ENCODE data around the gene CENPP.
"Not testable (repeated sequence)": the region's sequence is repeated elsewhere in the genome, so short reads cannot be mapped to it uniquely, and the experiment has no call there.

Gene CENPP

DNA sequence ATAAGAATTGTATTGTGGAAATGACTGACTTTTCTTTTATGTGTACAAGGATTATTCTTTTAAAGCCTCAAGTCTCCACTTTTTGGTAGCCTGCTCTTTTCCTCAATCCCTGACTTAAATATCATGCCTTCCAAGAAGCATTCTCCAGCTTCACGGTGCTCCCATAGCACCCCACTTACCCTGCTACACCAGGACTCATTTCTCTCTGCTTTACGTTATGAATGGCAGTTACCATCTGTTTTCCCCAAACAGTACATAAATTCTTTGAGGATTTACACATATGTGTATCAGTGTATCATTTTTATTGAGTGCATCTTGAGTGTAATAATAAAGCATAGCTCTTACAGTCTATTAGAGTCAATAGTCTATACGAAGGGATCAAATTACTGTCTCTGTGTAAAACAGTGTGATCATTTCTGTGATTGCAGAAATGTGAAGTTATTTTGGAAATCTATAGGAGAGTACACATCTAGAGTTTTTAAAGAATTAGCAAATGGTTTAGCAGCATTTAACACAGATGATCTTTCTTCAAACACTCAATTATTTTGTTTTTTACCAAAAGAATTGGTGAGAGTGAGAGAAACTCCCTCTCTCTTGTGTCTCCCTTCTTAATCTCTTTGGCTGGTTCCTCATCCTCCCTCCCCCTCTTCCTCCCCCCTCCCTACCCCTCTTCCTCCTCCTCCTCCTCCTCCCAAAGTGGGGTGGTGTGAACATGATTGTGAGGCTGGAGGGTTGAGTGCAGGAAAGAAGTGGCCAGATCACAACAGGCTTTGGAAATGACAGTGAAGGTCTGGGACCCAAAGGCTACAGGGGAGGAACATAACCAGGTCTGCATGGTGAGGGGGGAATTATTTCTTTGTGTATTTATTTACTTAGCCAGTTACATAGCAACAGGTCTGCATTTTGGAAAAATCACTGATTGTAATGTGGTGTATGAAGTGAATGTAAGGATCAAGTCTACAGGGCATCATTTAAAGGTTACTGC, 237.7 kb downstream of the CENPP start:
- DNase-seq (ENCODE audit: low read depth) = peak; percentile 4
- H3K4me3 ChIP-seq (ENCODE audit: low read depth, low read length) = no peak overlapping the region
- TF ChIP-seq, protein P1, sequence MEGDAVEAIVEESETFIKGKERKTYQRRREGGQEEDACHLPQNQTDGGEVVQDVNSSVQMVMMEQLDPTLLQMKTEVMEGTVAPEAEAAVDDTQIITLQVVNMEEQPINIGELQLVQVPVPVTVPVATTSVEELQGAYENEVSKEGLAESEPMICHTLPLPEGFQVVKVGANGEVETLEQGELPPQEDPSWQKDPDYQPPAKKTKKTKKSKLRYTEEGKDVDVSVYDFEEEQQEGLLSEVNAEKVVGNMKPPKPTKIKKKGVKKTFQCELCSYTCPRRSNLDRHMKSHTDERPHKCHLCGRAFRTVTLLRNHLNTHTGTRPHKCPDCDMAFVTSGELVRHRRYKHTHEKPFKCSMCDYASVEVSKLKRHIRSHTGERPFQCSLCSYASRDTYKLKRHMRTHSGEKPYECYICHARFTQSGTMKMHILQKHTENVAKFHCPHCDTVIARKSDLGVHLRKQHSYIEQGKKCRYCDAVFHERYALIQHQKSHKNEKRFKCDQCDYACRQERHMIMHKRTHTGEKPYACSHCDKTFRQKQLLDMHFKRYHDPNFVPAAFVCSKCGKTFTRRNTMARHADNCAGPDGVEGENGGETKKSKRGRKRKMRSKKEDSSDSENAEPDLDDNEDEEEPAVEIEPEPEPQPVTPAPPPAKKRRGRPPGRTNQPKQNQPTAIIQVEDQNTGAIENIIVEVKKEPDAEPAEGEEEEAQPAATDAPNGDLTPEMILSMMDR (conservative IDR thresholded peaks at IDR 0.05; ENCODE audit: low read depth, low read length) = no peak

DNA sequence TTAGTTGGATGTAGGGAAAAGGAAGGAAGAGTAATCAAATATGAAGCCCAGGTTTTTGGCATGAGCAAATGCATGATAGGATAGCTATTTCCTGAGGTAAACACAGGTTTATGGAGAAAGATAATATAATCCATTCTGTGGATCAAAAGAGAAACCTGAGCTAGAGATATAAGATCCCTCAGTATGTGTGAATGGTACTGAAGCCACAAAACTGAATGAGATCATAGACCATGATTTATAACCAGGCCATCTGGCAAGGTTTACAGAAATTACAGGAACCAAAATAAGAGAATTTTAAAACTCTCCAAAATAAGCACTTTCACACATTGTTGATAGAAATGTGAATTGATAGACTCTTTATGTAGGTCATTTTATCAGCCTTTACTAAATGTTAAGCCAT, 238.8 kb downstream of the CENPP start:
- DNase-seq (ENCODE audit: low read depth) = peak; percentile 20
- H3K4me3 ChIP-seq (ENCODE audit: low read depth, low read length) = no peak overlapping the region
- TF ChIP-seq, protein P1 (conservative IDR thresholded peaks at IDR 0.05; ENCODE audit: low read depth, low read length) = no peak

DNA sequence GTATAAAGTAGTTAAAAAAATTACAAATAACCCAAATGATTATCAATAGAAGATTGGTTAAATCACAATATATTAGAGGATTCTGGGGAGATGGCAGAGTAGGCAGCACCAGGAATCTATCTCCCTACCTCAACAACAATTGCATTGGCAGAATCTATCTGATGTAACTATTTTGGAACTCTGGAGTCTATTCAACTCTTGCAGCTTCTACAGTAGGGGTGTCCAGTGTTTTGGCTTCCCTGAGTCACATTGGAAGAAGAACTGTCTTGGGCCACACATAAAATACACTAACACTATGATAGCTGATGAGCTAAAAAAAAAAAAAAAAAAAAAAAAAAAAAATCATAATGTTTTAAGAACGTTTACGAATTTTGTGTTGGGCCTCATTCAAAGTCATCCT, 239.2 kb downstream of the CENPP start:
- H3K4me3 ChIP-seq (ENCODE audit: low read depth, low read length) = no peak overlapping the region
- TF ChIP-seq, protein P1 (conservative IDR thresholded peaks at IDR 0.05; ENCODE audit: low read depth, low read length) = no peak
- DNase-seq (ENCODE audit: low read depth) = no peak

DNA sequence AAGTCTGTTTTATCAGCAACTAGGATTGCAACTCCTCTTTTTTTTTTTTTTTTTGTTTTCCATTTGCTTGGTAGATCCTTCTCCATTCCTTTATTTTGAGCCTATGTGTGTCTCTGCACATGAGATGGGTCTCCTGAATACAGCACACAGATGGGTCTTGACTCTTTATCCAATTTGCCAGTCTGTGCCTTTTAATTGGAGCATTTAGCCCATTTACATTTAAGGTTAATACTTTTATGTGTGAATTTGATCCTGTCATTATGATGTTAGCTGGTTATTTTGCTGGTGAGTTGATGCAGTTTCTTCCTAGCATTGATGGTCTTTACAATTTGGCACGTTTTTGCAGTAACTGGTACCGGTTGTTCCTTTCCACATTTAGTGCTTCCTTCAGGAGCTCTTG, 246.1 kb downstream of the CENPP start:
- H3K4me3 ChIP-seq (ENCODE audit: low read depth, low read length); DNase-seq (ENCODE audit: low read depth): not testable (repeated sequence)

DNA sequence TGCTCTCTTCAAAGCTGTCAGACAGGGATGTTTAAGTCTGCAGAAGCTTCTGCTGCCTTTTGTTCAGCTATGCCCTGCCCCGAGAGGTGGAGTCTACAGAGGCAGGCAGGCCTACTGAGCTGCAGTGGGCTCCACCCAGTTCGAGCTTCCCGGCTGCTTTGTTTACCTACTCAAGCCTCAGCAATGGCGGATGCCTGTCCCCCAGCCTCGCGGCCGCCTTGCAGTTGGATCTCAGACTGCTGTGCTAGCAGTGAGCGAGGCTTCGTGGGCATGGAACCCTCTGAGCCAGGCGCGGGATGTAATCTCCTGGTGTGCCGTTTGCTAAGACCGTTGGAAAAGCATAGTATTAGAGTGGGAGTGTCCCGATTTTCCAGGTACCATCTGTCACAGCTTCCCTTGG, 247.9 kb downstream of the CENPP start:
- DNase-seq (ENCODE audit: low read depth); H3K4me3 ChIP-seq (ENCODE audit: low read depth, low read length): not testable (repeated sequence)

DNA sequence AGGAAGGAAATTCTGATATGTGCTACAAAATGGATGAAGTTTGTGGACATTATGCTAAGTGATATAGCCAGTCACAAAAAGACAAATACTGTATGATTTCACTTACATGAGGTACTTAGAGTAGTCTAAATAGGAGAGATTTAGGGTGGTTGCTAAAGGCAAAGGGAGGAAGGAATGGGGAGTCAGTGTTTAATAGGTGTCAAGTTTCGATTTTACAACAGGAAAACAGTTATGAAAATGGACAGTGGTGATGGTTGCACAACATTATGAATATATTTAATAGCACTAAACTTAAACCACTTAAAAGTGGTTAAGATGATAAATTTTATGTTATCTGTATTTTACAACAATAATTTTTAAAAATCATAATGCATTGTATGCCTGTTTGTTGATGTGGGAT, 250.4 kb downstream of the CENPP start:
- peak; percentile 33 for DNase-seq (ENCODE audit: low read depth)
- H3K4me3 ChIP-seq (ENCODE audit: low read depth, low read length) = no peak overlapping the region
- TF ChIP-seq, protein P1 (conservative IDR thresholded peaks at IDR 0.05; ENCODE audit: low read depth, low read length) = no peak

DNA sequence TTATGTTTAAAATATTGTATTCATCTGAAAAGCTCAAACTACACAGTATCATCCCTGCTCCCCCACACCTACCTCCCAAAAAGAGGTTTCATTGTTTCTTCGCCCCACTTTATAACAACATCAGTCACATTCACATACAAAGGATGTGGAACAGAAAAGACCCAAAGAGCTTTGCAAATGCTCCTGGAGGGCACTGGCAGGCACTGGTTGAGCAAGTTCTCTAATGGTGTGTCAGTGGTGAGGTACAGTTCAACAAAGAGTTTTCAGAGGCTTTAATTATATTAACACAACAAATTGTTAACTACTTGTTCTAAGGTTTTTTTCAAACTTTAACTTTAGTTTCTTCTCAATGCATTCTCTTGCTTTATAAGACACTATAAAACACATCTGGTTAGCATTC, 264.2 kb downstream of the CENPP start:
- H3K4me3 ChIP-seq (ENCODE audit: low read depth, low read length) = no peak overlapping the region
- TF ChIP-seq, protein P1 (conservative IDR thresholded peaks at IDR 0.05; ENCODE audit: low read depth, low read length) = no peak

DNA sequence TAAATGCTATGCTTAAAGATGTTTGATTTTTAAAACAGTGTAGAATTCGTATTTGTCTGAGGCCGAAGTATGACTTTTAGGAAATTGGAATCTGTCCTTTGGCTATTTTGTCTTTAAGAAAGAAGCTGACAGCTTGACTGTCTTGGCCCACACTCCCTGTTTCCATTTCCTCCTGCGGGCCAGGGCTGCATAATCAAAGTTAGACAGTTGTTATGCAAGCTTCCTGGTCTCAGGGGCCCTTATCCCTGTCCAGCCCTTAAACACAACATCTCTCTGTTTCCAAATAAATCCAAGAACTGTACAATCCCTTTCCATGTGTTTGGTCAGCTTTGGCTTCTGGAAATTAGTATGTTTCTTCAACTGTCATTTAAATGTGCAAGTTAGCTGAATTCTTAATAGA, 264.6 kb downstream of the CENPP start:
- TF ChIP-seq, protein P1 (conservative IDR thresholded peaks at IDR 0.05; ENCODE audit: low read depth, low read length) = no peak
- DNase-seq (ENCODE audit: low read depth) = peak; percentile 72
- H3K4me3 ChIP-seq (ENCODE audit: low read depth, low read length) = no peak overlapping the region

More for the DNA sequence above, 264.2 kb downstream of the CENPP start:
- peak; percentile 5 for DNase-seq (ENCODE audit: low read depth)
